DND-41 (cell line): ENCODE measurements around the gene MXD1.

Experiments
- EZH2 ChIP-seq: IDR thresholded peaks from 3 replicates; pipeline ENCODE4 v1.6.1; 2012; ENCODE audit warnings: borderline replicate concordance, low read depth, mild to moderate bottlenecking, moderate library complexity, low read length, inconsistent platforms; ENCODE audit not compliant: severe bottlenecking
- TF ChIP-seq, protein P1 (sequence below): IDR thresholded peaks from 2 replicates; pipeline ENCODE4 v1.5.1; 2012; ENCODE audit warnings: borderline replicate concordance, low read length, moderate library complexity, mild to moderate bottlenecking; ENCODE audit not compliant: poor library complexity, severe bottlenecking; ENCODE audit errors: extremely low read depth

- TF ChIP-seq, protein P1, sequence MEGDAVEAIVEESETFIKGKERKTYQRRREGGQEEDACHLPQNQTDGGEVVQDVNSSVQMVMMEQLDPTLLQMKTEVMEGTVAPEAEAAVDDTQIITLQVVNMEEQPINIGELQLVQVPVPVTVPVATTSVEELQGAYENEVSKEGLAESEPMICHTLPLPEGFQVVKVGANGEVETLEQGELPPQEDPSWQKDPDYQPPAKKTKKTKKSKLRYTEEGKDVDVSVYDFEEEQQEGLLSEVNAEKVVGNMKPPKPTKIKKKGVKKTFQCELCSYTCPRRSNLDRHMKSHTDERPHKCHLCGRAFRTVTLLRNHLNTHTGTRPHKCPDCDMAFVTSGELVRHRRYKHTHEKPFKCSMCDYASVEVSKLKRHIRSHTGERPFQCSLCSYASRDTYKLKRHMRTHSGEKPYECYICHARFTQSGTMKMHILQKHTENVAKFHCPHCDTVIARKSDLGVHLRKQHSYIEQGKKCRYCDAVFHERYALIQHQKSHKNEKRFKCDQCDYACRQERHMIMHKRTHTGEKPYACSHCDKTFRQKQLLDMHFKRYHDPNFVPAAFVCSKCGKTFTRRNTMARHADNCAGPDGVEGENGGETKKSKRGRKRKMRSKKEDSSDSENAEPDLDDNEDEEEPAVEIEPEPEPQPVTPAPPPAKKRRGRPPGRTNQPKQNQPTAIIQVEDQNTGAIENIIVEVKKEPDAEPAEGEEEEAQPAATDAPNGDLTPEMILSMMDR: no peak
- no peak for TF ChIP-seq EZH2
These were observed 45.9 kb downstream of the MXD1 start for GRCh38 chr2:69960821-69961220.
